ENCODE measurements around the gene NRIP2.
"Not testable (repeated sequence)": the region's sequence is repeated elsewhere in the genome, so short reads cannot be mapped to it uniquely, and the experiment has no call there.

Gene NRIP2, protein sequence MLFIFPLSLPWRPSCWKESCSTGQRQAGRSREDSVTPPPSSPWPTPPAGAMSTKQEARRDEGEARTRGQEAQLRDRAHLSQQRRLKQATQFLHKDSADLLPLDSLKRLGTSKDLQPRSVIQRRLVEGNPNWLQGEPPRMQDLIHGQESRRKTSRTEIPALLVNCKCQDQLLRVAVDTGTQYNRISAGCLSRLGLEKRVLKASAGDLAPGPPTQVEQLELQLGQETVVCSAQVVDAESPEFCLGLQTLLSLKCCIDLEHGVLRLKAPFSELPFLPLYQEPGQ

DNA sequence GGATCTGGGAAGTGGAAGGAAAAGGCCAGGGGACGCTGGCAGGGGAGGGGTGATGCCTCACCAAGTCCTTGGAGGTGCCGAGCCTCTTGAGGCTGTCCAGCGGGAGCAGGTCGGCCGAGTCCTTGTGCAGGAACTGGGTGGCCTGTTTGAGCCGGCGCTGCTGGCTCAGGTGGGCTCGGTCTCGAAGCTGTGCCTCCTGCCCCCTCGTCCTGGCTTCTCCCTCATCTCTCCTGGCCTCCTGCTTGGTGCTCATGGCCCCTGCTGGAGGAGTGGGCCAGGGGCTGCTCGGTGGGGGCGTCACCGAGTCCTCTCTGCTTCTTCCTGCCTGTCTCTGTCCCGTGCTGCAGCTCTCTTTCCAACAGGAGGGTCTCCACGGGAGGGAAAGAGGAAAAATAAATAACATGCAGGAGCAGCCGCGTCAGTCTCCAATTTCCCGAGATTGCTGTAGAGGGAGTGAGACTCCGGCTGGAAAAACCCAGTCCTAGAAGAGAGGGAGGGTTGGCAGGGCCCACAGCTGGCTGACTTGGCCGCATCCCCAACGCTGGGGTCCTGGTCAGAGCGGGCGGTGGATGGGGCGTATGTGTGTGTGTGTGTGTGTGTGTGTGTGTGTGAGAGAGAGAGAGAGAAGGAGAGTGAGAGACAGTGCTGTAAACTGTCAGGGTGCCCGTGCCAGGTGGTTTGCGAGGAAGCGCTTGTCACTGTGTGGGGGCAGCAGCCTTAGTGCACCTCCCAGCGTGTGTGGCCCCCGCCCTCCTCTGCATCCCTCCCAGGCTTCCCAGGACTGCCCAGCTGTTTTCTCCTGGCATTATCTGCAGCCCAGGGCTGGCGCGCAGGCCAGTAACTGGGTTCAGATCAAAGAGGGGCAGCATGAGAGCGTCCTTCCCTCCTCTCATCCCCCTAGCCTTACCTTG lies at the start of gene NRIP2:
NRIP2 (minus strand) TSS at position 455 of the 911 bp plus-strand sequence; CDS start at position 403, 52 bp downstream.
- DNase-seq, result peak; percentile 23

DNA sequence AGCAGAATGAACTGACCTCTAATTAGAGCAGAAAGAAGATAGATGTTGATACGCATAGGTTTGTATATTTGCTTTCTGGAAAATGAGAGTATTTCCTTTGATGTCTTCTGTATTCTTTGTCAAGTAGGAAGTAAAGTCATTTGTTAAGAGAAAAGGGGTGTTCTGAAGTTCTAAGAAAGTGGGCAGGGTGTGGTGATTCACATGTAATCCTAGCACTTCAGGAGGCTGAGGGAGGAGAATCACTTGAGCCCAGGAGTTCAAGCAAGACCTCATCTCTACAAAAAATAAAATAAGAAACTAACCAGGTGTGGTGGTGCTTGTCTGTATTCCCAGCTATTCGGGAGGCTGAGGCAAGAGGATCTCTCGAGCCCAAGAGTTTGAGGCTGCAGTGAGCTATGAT lies 45.0 kb upstream of the NRIP2 start:
- DNase-seq, result no peak

DNA sequence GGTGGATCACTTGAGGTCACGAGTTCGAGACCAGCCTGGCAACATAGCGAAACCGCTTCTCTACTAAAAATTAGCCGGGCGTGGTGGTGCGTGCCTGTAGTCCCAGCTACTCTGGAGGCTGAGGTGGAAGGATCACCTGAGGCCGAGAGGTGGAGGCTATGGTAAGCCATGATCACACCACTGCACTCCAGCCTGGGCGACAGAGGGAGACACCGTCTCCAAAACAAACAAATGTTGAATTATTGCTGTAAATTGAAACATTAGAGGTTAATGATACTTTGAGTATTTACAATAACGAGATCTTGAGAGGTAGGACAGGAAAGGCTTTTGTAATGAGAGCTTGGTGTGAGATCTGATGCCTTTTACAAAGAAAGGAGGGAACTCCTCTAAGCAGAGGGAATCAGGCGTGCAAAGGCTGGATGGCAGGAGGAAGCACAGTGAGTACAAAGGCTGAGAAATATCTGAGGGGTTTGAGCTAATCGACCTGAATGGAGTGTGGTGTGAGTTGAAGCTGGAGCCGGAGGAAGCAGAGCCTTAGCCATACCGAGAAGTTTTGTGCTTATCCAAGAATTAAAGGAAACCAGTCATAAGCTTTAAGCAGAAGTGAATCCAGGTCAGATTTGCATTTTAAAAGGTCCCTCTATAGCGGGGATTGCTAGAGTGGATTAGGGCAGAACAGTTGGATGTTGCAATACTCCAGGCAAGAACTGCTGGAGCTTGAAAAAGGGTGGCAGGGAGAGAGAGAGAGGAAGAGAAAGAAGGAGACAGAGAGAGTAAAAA lies 43.3 kb upstream of the NRIP2 start:
- DNase-seq, result no peak

DNA sequence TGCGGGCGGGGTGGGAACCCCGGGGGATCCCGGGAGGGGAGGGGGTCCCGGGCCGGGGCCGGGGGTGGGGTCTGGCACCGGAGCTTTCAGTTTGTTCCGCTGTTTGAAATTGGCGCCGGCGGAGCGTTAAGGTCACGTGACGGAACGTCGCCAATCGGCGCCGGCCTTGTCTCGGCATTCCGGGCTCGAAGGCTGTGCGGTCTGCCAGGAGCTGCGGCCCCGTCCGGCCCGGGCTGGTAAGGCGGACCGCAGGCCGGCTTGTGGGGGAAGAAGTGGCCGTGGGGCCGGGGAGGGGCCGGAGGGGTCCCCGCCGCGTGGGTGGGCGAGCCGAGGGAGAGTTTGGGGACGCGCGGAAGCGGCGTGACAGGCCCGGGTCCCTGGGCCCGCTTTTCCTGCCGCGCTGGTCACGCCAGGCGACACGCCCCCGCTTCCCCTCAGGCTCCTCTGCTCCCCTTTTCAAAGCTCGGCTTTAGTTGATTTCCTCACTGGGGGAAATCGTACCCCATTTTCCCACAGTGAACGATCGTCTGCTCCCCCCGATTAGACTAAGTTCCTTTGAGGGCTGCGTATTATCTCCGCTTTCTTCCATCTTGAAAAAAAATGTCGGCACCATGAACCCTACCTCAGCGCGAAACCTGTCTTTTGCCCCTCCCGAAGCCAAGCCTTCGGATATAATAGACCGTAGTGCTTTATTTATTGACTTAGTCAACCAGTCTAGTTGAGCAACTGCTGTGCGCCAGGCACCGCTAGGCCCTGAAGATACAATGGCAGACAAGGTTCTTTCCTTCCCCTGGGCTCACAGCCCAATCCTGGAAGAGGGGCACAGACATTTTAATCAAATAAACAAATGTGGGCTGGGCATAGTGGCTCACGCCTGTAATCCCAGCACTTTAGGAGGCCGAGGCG lies 42.5 kb upstream of the NRIP2 start, which contains the start of the genes FOXM1 and RHNO1:
FOXM1 (minus strand) TSS at position 128 of the 906 bp plus-strand sequence. CDS start 2,696 bp downstream, outside the sequence.
RHNO1 (plus strand) TSS at position 177 of the 906 bp plus-strand sequence. CDS start 8,144 bp downstream, outside the sequence.
- DNase-seq, result peak; percentile 76

DNA sequence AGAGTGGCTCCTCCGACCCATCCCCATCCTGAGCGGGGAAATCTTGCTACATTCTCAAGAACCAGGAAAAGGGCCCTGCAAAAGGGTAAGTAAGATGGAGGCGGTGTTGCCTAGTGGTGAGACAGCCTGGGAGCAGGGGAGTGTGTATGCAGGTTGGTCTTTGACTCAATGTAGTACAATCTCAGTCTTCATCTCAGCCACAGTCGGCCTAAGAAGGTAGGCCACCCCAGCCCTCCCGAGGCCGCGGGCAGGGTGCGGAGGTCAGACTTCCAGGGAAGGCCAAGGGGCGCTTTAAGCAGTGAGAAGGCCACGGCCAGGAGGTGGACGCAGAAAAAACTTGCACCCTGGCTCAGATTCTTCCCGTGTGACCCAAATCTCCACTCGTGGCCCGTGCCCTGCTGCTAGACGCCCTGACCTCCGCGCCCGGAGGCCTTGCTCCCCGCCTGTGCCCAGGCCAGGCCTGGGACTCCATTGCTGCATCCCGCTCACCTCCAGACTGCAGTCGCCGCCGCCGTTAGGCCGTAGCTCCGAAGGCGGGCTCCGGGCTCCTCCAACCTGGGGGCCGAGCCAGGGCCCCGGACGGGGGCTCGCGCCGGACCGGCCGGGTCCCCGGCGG lies 41.7 kb upstream of the NRIP2 start:
- no peak for DNase-seq

DNA sequence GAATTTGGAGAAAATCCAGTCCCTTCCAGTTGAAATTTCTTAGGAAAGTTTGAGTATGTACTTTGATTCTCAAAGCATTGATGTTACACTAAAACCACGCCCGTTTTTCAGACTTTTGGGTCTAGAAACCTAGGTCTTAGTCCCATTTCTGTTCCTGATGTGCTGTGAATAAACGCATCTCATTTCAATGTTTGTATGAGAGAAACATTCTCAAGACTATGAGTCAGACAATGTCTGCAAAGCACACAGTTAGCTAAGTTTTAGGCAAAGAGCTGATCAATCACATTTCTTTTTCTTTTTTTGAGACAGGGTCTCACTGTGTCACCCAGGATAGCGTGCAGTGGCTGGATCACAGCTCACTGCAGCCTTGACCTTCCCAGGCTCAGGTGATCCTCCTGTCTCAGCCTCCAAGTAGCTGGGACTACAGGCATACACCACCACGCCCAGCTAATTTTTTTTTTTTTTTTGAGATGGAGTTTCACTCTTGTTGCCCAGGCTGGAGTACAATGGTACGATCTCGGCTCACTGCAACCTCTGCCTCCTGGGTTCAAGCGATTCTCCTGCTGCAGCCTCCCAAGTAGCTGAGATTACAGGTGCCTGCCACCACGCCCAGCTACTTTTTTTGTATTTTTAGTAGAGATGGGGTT lies 34.3 kb upstream of the NRIP2 start:
- DNase-seq, result not testable (repeated sequence)

DNA sequence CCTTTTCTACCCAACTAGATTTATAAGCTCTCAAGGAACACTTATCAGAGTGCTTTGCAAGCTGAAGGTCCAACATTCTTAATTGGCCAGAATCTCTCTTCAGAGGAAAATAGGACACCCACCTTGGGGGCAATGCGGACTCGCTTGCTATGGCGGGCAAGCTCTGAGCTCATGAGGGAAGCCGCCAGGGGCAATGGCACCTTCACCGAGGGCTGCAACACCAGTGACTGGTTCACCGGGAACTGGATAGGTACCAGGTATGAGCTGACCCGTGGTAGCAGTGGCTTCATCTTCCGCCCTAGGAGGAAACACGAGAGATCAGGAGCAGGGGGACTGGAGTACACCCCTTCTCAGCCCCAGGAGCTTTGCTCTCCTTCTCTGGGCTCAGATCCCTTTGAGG lies 29.4 kb upstream of the NRIP2 start:
- DNase-seq, result no peak

DNA sequence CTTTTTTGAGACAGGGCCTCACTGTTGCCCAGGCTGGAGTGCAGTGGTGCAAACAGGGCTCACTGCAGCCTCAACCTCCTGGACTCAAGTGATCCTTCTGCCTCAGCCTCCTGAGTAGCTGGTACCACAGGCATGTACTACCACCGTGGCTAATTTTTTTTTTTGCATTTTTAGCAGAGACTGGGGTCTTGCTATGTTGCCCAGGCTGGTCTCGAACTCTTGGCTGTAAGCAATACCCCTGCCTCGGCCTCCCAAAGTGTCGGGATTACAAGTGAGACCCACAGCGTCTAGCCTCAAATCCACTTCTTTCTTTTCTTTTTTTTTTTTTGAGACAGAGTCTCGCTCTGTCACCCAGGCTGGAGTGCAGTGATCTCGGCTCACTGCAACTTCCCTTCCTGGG lies 28.6 kb upstream of the NRIP2 start:
- DNase-seq, result not testable (repeated sequence)

DNA sequence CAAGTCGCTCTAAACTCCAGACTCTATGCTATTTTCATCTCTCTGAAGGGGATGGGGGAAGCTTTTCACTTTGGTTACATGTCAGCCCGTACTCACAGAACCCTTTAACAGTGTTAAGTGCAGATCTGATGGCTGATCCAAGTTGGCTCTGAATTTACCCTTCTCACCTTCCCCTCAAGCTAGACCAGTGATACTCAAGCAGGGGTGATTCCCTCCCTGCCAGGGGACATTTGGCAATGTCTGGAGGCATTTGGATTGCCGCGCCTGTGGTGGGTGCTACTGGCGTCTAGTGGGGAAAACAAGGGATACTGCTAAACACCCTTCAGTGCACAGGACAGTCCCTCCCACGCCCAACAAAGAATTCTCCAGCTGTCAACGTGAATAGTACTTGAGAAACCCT lies 28.0 kb upstream of the NRIP2 start:
- DNase-seq, result no peak

DNA sequence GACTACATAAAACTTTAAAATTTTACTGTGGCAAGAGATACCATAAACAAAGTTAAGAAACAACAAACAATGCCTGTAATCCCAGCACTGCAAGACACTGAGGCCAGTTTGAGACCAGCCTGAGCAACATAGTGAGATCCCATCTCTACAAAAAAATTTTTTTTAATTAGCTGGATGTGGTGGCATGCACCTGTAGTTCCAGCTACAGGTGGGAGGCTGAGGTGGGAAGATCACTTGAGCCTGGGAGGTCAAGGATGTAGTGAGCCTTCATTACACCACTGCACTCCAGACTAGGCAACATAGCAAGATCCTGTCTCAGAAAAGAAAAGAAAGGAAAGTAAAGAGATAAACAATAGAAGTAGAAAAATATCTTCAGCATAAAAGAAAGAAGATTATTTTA lies 25.3 kb upstream of the NRIP2 start:
- DNase-seq, result no peak

DNA sequence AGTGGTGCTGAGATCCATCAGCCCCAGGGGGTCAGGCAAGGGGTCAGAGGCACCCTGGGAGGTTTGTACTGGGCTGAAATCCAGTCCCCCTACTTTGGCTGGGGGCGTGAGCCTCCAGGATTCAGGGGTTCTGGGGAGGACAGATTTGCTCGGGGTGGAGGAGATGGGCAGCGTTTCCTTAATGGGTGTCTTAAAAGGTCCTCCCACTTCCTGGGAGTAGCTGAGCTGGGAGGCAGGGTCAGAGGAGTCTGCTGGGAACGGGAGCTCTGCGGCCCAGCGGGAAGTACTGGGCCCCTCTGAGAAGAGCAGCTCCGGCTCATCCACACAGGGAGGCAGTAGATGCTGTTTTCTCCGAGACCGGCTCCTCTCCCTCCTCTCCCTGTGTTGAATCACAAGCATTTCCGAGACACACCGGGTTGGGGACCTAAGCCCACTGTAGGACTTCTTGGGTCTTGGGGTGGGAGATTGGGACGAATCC lies 24.1 kb upstream of the NRIP2 start:
- DNase-seq, result no peak

DNA sequence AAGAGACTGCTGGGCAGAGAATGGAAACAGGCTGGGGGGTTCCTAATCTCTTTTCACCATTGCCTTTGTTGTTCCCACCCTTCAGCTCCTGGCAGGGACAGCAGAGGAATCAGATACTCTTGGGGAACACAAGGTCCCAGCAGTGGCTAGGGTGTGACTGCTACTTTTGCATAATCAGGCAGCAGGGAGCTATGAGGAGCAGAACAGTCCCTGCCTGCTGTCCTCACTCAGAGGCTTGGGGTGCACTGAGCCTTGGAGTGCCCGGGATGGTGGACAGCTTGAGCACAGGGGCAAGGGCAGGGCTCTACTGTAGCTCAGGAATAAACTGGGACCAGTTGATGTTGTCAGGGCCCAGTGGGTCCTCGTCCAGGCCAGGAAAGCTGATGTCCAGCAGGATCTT lies 23.5 kb upstream of the NRIP2 start:
- no peak for DNase-seq

DNA sequence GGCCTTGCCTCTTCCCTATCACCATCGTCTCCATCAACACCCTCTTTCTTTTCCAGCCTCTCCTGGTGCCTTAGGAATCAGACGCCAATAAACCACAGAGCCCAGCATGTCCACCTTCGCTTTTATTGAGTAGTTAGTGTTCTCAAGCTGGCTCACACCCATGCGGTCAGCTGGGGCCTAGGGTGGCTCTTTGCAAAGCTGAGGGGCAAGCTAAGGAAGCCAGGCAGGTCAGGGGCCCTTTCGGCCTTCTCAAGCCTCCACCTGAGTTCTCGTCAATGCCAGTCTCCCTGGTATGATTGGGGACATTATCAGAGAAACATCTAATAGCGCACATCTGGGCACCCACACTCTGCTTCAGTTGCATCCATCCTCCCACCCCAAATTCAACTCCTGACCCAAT lies 22.7 kb upstream of the NRIP2 start:
- DNase-seq, result no peak

DNA sequence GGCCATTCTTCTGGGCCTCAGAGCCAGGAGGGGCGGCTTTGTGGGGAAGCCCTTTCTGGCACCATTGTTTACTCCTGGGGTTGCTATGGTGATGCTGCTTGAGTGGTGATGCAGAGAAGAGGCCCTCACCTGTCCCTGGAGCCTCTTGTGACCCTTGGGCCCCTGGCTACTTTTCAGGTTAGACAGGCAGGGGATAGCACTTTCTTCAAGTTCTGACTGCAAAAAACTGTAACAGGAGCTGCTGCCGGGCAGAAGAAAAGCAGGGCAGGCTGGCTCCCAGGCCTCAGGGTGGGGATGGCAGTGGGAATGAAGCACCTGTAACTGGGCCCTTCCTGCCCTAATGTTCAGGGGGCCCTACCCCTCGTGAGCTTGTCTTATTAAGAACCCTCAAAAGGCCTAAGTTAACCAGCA lies 22.2 kb upstream of the NRIP2 start, which contains the start of gene TEX52:
TEX52 (minus strand) TSS at position 19 of the 411 bp plus-strand sequence; CDS start at position 6, 13 bp downstream.
- no peak for DNase-seq

DNA sequence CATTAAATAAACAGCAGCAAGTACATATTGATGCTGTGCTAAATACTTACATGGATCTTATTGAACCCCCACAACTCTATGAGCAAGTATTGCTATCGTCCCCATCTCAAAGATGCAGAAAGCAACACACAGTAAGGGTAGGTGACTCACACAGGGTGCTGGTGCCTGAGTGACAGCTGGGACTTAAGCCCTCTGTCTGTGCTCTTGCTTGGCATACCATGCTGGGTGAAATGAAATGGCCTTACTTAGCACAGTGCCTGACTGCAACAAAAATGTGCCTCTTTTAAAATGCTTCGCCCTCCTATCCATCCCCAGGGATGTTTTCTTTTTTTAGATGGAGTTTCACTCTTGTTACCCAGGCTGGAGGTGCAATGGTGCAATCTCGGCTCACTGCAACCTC lies 21.2 kb upstream of the NRIP2 start:
- DNase-seq, result no peak

DNA sequence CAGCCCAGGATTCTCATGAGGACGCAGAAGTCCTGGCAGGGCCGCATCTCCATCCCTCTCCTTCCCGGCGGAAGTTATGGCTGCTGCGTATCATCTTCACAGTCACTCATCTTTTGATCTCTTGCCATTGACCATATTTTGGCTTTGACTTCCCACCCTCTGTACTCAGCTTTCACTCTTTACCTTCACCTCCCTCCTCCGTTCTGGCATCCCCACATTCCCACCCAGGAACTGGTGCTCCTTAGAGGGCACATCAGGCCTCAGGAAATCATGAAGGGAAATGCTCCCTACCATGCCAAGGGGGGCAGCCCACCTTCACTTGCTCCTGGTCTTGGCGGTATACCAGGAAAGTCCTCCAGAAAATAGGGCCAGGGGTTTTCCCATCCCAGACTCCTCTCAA lies 20.7 kb upstream of the NRIP2 start:
- DNase-seq, result no peak

DNA sequence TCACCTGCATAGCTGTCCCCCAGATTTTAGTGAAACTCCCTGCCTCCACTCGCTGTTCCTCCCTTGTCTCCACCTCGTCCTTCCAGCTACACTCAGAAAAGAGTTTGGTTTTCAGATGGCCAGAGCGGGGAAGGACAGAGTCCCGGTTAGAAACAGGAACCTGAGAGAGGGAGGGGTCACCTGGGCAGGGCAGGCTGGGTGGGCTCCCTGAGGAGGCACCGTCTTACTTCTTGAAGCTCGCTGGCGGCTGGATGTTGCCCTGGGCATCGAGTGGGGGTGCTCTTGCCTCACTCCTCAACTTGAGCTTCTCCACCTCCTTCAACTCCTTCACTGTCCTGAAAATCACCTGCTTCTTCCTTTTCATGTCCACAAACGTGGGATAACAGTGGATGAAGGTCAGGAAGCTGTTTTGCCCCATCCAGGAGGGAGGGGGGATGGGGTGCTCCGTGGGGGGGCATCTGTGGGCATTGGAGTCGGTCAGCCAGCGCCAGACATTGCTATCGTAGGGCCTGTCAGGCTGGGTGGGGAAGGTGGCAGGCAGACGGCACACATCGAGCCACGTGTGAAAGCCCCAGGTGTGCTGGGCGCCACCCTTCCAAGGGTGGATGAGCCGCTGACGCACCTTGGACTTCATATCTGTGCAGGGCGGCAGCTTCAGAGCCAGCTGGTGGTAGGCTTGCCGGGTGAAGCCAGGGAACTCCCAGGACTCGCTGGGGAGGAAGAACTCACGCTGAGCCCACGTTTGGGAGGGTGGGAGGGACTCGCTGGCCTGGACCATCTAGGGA lies 20.0 kb upstream of the NRIP2 start:
- no peak for DNase-seq

DNA sequence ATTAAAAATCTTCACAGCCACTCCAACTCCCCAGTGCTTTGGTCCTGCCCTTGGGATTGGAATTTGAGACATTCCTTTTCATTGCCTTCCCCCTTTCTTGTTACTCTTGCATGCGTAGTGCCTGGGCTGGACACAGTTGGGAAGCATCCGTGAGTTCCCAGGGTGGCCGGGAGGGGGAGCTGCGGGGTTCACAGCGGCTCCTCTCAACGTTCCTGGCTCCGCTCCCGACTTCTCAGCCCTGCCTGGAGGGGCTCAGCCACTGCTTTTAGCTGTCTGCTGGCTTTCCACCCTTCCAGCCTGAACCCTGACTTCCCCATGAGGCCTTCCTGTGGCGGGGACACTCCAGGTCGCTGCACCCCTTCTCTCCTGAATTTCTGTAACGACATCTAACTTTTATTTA lies 18.8 kb upstream of the NRIP2 start:
- DNase-seq, result peak; percentile 27

DNA sequence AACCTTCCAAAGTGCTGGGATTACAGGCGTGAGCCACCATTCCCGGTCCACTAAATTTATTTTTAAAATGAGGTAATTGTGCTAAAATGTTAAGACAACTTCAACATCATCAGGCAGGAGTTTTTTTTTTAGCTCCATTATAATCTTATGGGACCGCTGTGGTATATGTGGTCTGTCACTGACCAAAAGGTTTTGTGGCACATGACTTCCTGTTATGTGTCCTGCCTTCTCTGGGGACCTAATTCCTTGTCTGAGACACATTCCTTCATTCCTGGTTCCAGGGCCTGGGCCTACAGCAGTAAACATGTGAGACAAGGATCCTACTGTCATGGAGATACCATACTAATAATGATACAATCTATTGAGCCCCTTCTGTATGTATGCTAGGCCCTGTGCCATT lies 17.1 kb upstream of the NRIP2 start:
- DNase-seq, result no peak

DNA sequence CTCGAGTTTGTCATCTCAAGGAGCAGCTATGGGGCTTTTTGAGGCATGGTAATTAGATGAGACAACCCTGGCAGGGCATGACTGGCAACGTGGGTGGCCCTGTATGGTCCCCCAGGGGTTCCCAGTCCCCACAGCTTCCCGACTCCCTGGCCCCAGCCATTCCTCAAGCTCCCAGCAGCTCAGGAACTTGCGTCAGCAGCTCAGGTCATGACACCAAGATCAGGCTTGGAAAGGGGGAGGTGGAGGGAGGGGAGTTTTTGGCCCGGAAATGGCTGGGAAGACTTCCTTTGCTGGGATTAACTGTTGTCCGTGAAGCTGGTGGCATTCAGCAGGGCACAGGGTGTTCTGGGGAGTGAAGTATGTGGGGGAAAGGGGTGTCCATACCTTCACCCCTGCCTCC lies 10.4 kb upstream of the NRIP2 start:
- DNase-seq, result no peak
